H1 (cell line): ENCODE measurements around the gene VWA2. TPM values are rescaled to one million over a fixed set of nuclear protein-coding genes. Genes with fewer than 3 reads are reported as not detected.

Source experiments
- CTCF ChIA-PET: fragments of 300-600 bp; sonication (Branson Sonifier 250); formaldehyde crosslinking; loops from one replicate; lab custom pipeline; 2021; ENCODE audit not compliant: partially characterized antibody; lab: Charles Lee
- POLR2A ChIA-PET: fragments of 300-600 bp; sonication (Branson Sonifier 250); formaldehyde crosslinking; loops from one replicate; lab custom pipeline; 2021; ENCODE audit warnings: inconsistent platforms; ENCODE audit not compliant: partially characterized antibody; lab: Charles Lee
- DNase-seq, 2 experiments: peaks; one replicate each; pipeline versions ENCODE4 v3.0.0 to v3.0.0-alpha.2; 2010 to 2022; ENCODE audit warnings: low spot score in 2 of 2, low read depth in 1 of 2, mixed read lengths in 1 of 2
- FAIRE-seq: peaks from 2 replicates; lab custom pipeline; 2011; peaks lifted over from hg19 to GRCh38; lab: Jason Lieb, UNC
- H2AFZ ChIP-seq: 2 replicates; pipeline ENCODE4 v1.8.1; 2012; ENCODE audit warnings: low read length, inconsistent platforms
- H2AK5ac ChIP-seq: 2 replicates; pipeline ENCODE4 v1.6.1; 2013; ENCODE audit warnings: low read depth, low read length
- H2BK120ac ChIP-seq: replicated peaks from 2 replicates; pipeline ENCODE3; 2013; ENCODE audit warnings: low read depth, low read length, inconsistent platforms
- H2BK12ac ChIP-seq: 2 replicates; pipeline ENCODE4 v1.6.1; 2013; ENCODE audit warnings: low read depth, low read length
- H2BK15ac ChIP-seq: 2 replicates; pipeline ENCODE4 v1.6.1; 2013; ENCODE audit warnings: low read length
- H2BK20ac ChIP-seq: 2 replicates; pipeline ENCODE4 v1.6.1; 2013; ENCODE audit warnings: low read length
- H2BK5ac ChIP-seq: 2 replicates; pipeline ENCODE4 v1.6.1; 2013; ENCODE audit warnings: low read depth, low read length
- H3K14ac ChIP-seq: 2 replicates; pipeline ENCODE4 v1.6.1; 2013; ENCODE audit warnings: inconsistent platforms; ENCODE audit not compliant: insufficient read length
- H3K18ac ChIP-seq: 2 replicates; pipeline ENCODE4 v1.6.1; 2013; ENCODE audit warnings: low read length; ENCODE audit errors: extremely low read depth
- H3K23ac ChIP-seq: 2 replicates; pipeline ENCODE4 v1.6.1; 2013; ENCODE audit warnings: inconsistent platforms; ENCODE audit not compliant: insufficient read length
- H3K23me2 ChIP-seq: 2 replicates; pipeline ENCODE4 v1.6.1; 2013; ENCODE audit warnings: low read depth, low read length
- H3K27ac ChIP-seq: 2 replicates; pipeline ENCODE4 v1.6.1; 2011; ENCODE audit warnings: low read depth, low read length, inconsistent platforms
- H3K27me3 ChIP-seq, 4 experiments: replicated peaks in 1 of 4; 1 replicate in 1 of 4; 2 replicates in 3 of 4; pipeline versions ENCODE4 v1.6.1 to v1.8.1; 2011 to 2013; ENCODE audit warnings: low read length in 3 of 4, mild to moderate bottlenecking in 3 of 4, inconsistent platforms in 2 of 4, mixed read lengths in 2 of 4, moderate library complexity in 1 of 4; ENCODE audit not compliant: control insufficient read depth in 3 of 4, insufficient read depth in 3 of 4; ENCODE audit errors: extremely low read depth in 1 of 4
- H3K36me3 ChIP-seq, 4 experiments: 2 replicates each; pipeline versions ENCODE4 v1.6.1 to v1.8.1; 2011 to 2013; ENCODE audit warnings: mild to moderate bottlenecking in 4 of 4, low read length in 3 of 4, moderate library complexity in 2 of 4, control low read depth in 1 of 4, inconsistent platforms in 1 of 4; ENCODE audit not compliant: insufficient read depth in 4 of 4, control insufficient read depth in 2 of 4
- H3K4ac ChIP-seq: replicated peaks from 2 replicates; pipeline ENCODE3; 2013; ENCODE audit warnings: low read length, low read depth, mixed read lengths, inconsistent platforms; ENCODE audit not compliant: insufficient read length
- H3K4me1 ChIP-seq, 4 experiments: replicated peaks in 1 of 4; 1 replicate in 1 of 4; 2 replicates in 3 of 4; pipeline versions ENCODE4 v1.6.1 to v1.8.1; 2011 to 2013; ENCODE audit warnings: low read length in 3 of 4, inconsistent platforms in 2 of 4, mixed read lengths in 1 of 4; ENCODE audit not compliant: insufficient read depth in 4 of 4, control insufficient read depth in 3 of 4
- H3K4me2 ChIP-seq, 2 experiments: 2 replicates each; pipeline versions ENCODE4 v1.6.1 to v1.8.1; 2011 to 2013; ENCODE audit warnings: low read depth in 2 of 2, low read length in 2 of 2, control low read depth in 1 of 2, inconsistent platforms in 1 of 2, mild to moderate bottlenecking in 1 of 2; ENCODE audit not compliant: insufficient read depth in 1 of 2
- H3K4me3 ChIP-seq, 4 experiments: fragments of 200-600, 300-600 bp in 1 of 4; sonication (generic), shearing (Covaris generic), sonication (Bioruptor Twin) in 1 of 4; 2 replicates each; pipeline versions ENCODE4 v1.5.1 to v1.8.1; 2011 to 2016; ENCODE audit warnings: low read length in 4 of 4, low read depth in 3 of 4, control low read depth in 2 of 4, inconsistent platforms in 2 of 4, mild to moderate bottlenecking in 2 of 4, mixed read lengths in 1 of 4, moderate library complexity in 1 of 4; ENCODE audit not compliant: insufficient read depth in 2 of 4; ENCODE audit errors: extremely low read depth in 1 of 4
- H3K56ac ChIP-seq: replicated peaks from 2 replicates; pipeline ENCODE3; 2013; ENCODE audit warnings: low read depth, mild to moderate bottlenecking, mixed read lengths, low read length, inconsistent platforms; ENCODE audit not compliant: insufficient read length
- H3K79me1 ChIP-seq: 2 replicates; pipeline ENCODE4 v1.6.1; 2013; ENCODE audit warnings: low read depth, low read length, control low read depth
- H3K79me2 ChIP-seq, 2 experiments: 2 replicates each; pipeline versions ENCODE4 v1.6.1 to v1.8.1; 2012 to 2013; ENCODE audit warnings: low read length in 2 of 2, mild to moderate bottlenecking in 2 of 2, inconsistent platforms in 1 of 2; ENCODE audit not compliant: insufficient read depth in 2 of 2, control insufficient read depth in 1 of 2
- H3K9ac ChIP-seq, 4 experiments: replicated peaks in 1 of 4; 1 replicate in 1 of 4; 2 replicates in 3 of 4; pipeline versions ENCODE4 v1.6.1 to v1.8.1; 2011 to 2013; ENCODE audit warnings: low read depth in 3 of 4, low read length in 3 of 4, control low read depth in 2 of 4, mild to moderate bottlenecking in 2 of 4, moderate library complexity in 2 of 4, inconsistent platforms in 1 of 4; ENCODE audit errors: extremely low read depth in 1 of 4
- H3K9me3 ChIP-seq, 2 experiments: 2 replicates each; pipeline versions ENCODE4 v1.6.1 to v1.8.1; 2012 to 2013; ENCODE audit warnings: mild to moderate bottlenecking in 2 of 2, moderate library complexity in 2 of 2, control low read depth in 1 of 2, inconsistent platforms in 1 of 2, low read depth in 1 of 2, low read length in 1 of 2, mixed read lengths in 1 of 2; ENCODE audit not compliant: insufficient read depth in 2 of 2
- H4K20me1 ChIP-seq, 2 experiments: replicated peaks in 1 of 2; 2 replicates each; pipeline versions ENCODE3 to v1.8.1; 2011 to 2013; ENCODE audit warnings: inconsistent platforms in 2 of 2, low read length in 2 of 2, mild to moderate bottlenecking in 1 of 2; ENCODE audit not compliant: insufficient read depth in 2 of 2, control insufficient read depth in 1 of 2
- H4K5ac ChIP-seq: 2 replicates; pipeline ENCODE4 v1.6.1; 2013; ENCODE audit warnings: low read length, low read depth, mixed read lengths, inconsistent platforms; ENCODE audit not compliant: insufficient read length
- H4K8ac ChIP-seq: 2 replicates; pipeline ENCODE4 v1.8.0; 2013; ENCODE audit warnings: mild to moderate bottlenecking, moderate library complexity, low read length, inconsistent platforms; ENCODE audit not compliant: insufficient read depth; ENCODE audit errors: extremely low read depth
- H4K91ac ChIP-seq: replicated peaks from 2 replicates; pipeline ENCODE3; 2013; ENCODE audit warnings: low read length, mixed read lengths, inconsistent platforms; ENCODE audit not compliant: insufficient read length
- ASH2L ChIP-seq: fragments of 200-600, 300-600 bp; sonication (generic); IDR thresholded peaks from one replicate; pipeline ENCODE4 v1.7.1; 2017; ENCODE audit warnings: low read length
- BRCA1 ChIP-seq: IDR thresholded peaks from 2 replicates; pipeline ENCODE4 v1.6.1; 2012; ENCODE audit warnings: low read depth, low read length, improper control_type of control experiment
- CTCF ChIP-seq, 3 experiments: IDR thresholded peaks; 1 replicate in 2 of 3; 2 replicates in 1 of 3; pipeline versions ENCODE4 v1.5.1 to v1.6.1; 2011; ENCODE audit warnings: low read length in 3 of 3, mild to moderate bottlenecking in 3 of 3, inconsistent platforms in 2 of 3, low read depth in 1 of 3, moderate library complexity in 1 of 3; ENCODE audit not compliant: insufficient read depth in 1 of 3; ENCODE audit errors: control extremely low read depth in 1 of 3
- EGR1 ChIP-seq: IDR thresholded peaks from 2 replicates; pipeline ENCODE4 v1.6.1; 2011; ENCODE audit warnings: low read depth, low read length, borderline replicate concordance
- PHF8 ChIP-seq: fragments of 200-600 bp; sonication (generic); conservative IDR thresholded peaks from 2 replicates; pipeline ENCODE4 v1.7.1; 2012; ENCODE audit warnings: low read depth, mild to moderate bottlenecking, inconsistent platforms, low read length, moderate library complexity
- SP4 ChIP-seq: IDR thresholded peaks from 2 replicates; pipeline ENCODE4 v1.6.1; 2012; ENCODE audit warnings: low read length, inconsistent platforms
- SRF ChIP-seq: IDR thresholded peaks from 2 replicates; pipeline ENCODE4 v1.6.1; 2011; ENCODE audit warnings: mild to moderate bottlenecking, low read depth, low read length, moderate library complexity
- TEAD4 ChIP-seq: IDR thresholded peaks from 2 replicates; pipeline ENCODE4 v1.6.1; 2012; ENCODE audit warnings: low read depth, low read length, inconsistent platforms, mixed read lengths
- YY1 ChIP-seq: IDR thresholded peaks from 2 replicates; pipeline ENCODE4 v1.6.1; 2011; ENCODE audit warnings: low read depth, mild to moderate bottlenecking, low read length
- WGBS, 2 experiments: shearing (Covaris generic) in 1 of 2; methylation state at CpG; one replicate each; pipeline versions ENCODE4 v1.1.6 to v1.1.7; 2013 to 2015; ENCODE audit warnings: low lambda C conversion rate in 2 of 2, mixed read lengths in 2 of 2, inconsistent platforms in 1 of 2, low coverage in 1 of 2, missing lambda C conversion rate in 1 of 2; ENCODE audit not compliant: insufficient replicate concordance in 2 of 2, insufficient coverage in 1 of 2, insufficient read length in 1 of 2; ENCODE audit errors: extremely low coverage in 1 of 2, missing lambda C conversion rate in 1 of 2; 5-methylcytosine and 5-hydroxymethylcytosine counted together
- polyA plus RNA-seq, 7 experiments: library from polyadenylated mRNA; depleted of rRNA in 3 of 7; stranded (reverse) in 5 of 7; unstranded in 2 of 7; fragments of >200 nt in 5 of 7; fragments of 200-250 nt in 2 of 7; gene quantifications; 1 replicate in 5 of 7; 2 replicates in 1 of 7; 4 replicates in 1 of 7; pipeline versions ENCODE4 v1.2.1 to v1.2.3, GENCODE V29; 2011 to 2013; ENCODE audit warnings: missing spikeins in 2 of 7, mixed read lengths in 2 of 7
- total RNA-seq: library from RNA; stranded (reverse); fragmentation: NEBNext Ultra II Directional; extraction: Animal tissue kit (Norgen Biotek cat#: 25700); gene quantifications from 2 replicates; pipeline ENCODE4 v1.2.1, GENCODE V29; 2021

Gene VWA2
- total and polyA plus RNA-seq, 2 of the 8 experiments (the other 6 are each of a cell fraction or from before 2014, with no cell fraction given) = 2.8 to 2.9 TPM

- Histone ChIP-seq H4K20me1 (no peaks in the 10 kb centered on the region), H2BK15ac (no peak overlapping the region), H3K23me2 (no peaks in the 10 kb centered on the region), H3K4me1 (no peaks in the 10 kb centered on the region; a peak in 1 of 7 replicates), H3K36me3 (no peaks in the 10 kb centered on the region), H3K27me3 (no peaks in the 10 kb centered on the region), H3K27ac (no peak overlapping the region), H4K8ac (no peak overlapping the region), H3K9me3 (no peaks in the 10 kb centered on the region), H3K4me2 (no peak overlapping the region), H3K79me1 (no peaks in the 10 kb centered on the region), H3K4ac (no peak overlapping the region), H4K5ac (no peak overlapping the region), H3K9ac (no peak overlapping the region), H2AK5ac (no peak overlapping the region), H3K18ac (no peak overlapping the region), H2BK20ac (no peak overlapping the region), H2BK120ac (no peak overlapping the region), H2BK12ac (no peak overlapping the region), H3K79me2 (no peaks in the 10 kb centered on the region), H3K56ac (no peak overlapping the region), H3K14ac (no peak overlapping the region), H4K91ac (no peak overlapping the region), H2AFZ (no peak overlapping the region), H3K23ac (no peak overlapping the region), H2BK5ac (no peak overlapping the region), H3K4me3 (no peak overlapping the region)
- ChIA-PET CTCF (interaction anchor here (0.6 to 3.6 kb wide), 5 partner anchors 20 to 61 kb away, joined by 3 to 22 read pairs (median 3); no protein-coding TSS in a partner anchor), POLR2A (interaction anchor here (0.6 kb wide), 1 partner anchor 476 kb away, joined by 4 read pairs; no protein-coding TSS in a partner anchor)
- DNase-seq (no peak), FAIRE-seq (no peak)
- WGBS, 2 experiments = 88% methylated on average over 15 of the region's 15 CpGs; no CpG with 5 or more reads in 1 of the 2 experiments
- TF ChIP-seq EGR1 = no peak
- no peak for TF ChIP-seq BRCA1
- no peak for TF ChIP-seq ASH2L
- no peak for TF ChIP-seq SRF
- TF ChIP-seq PHF8 = no peak
- TF ChIP-seq YY1 = no peak
- no peak for TF ChIP-seq TEAD4
- TF ChIP-seq CTCF (IDR thresholded peaks at IDR 0.05; ENCODE audit: control extremely low read depth in 1 of 3, insufficient read depth in 1 of 3, low read depth in 1 of 3, low read length in 3 of 3) = no peak
- TF ChIP-seq SP4 = no peak
Measured at GRCh38 chr10:114327537-114328440, 88.7 kb downstream of the VWA2 start.
